Thymus (tissue), 11 donors: Measurements from ENCODE around the gene PTPRT. TPM values are rescaled to one million over a fixed set of nuclear protein-coding genes. Genes with fewer than 3 reads are reported as not detected.
"Not testable (repeated sequence)": the region's sequence is repeated elsewhere in the genome, so short reads cannot be mapped to it uniquely, and the experiment has no call there.

Source experiments
- DNase-seq, 9 donors: peaks; one replicate each; pipeline ENCODE4 v3.0.0-alpha.2; 2013; ENCODE audit warnings: low spot score in 9 of 9, low read depth in 6 of 9, missing footprints in 1 of 9
- H3K27ac ChIP-seq, 2 donors: one replicate each; pipeline ENCODE4 v1.5.1; 2013; ENCODE audit warnings: control low read depth in 1 of 2, low read depth in 1 of 2, low read length in 1 of 2, mild to moderate bottlenecking in 1 of 2, moderate library complexity in 1 of 2
- H3K27me3 ChIP-seq, 2 donors: one replicate each; pipeline ENCODE4 v1.5.1; 2013; ENCODE audit warnings: low read length in 1 of 2; ENCODE audit not compliant: control insufficient read depth in 2 of 2, insufficient read depth in 1 of 2
- H3K36me3 ChIP-seq, 2 donors: one replicate each; pipeline ENCODE4 v1.5.1; 2013; ENCODE audit warnings: low read length in 1 of 2, mild to moderate bottlenecking in 1 of 2, moderate library complexity in 1 of 2; ENCODE audit not compliant: control insufficient read depth in 2 of 2, insufficient read depth in 2 of 2
- H3K4me1 ChIP-seq, 2 donors: one replicate each; pipeline ENCODE4 v1.5.1; 2013; ENCODE audit warnings: low read length in 2 of 2; ENCODE audit not compliant: control insufficient read depth in 2 of 2, insufficient read depth in 2 of 2
- H3K4me3 ChIP-seq, 2 donors: one replicate each; pipeline ENCODE4 v1.5.1; 2013; ENCODE audit warnings: low read length in 2 of 2, control low read depth in 1 of 2, mild to moderate bottlenecking in 1 of 2
- H3K9me3 ChIP-seq, 2 donors: one replicate each; pipeline ENCODE4 v1.5.1; 2013; ENCODE audit warnings: low read length in 1 of 2, mild to moderate bottlenecking in 1 of 2; ENCODE audit not compliant: control insufficient read depth in 2 of 2, insufficient read depth in 1 of 2
- WGBS: extraction: QIAGEN DNeasy Blood & Tissue Kit; methylation state at CpG from one replicate; pipeline ENCODE4 v1.1.7; 2013; 5-methylcytosine and 5-hydroxymethylcytosine counted together
- polyA plus RNA-seq: library from polyadenylated mRNA; stranded (reverse); fragments of 200-250 nt; gene quantifications from one replicate; pipeline ENCODE4 v1.2.3, GENCODE V29; 2013
- total RNA-seq: library from RNA; stranded (reverse); fragments of 120-200 nt; gene quantifications from one replicate; pipeline ENCODE4 v1.2.4, GENCODE V29; 2013
- donor health status: healthy.

The PTPRT gene
- total and polyA plus RNA-seq, 2 donors = 2.4 to 4.5 TPM

DNA sequence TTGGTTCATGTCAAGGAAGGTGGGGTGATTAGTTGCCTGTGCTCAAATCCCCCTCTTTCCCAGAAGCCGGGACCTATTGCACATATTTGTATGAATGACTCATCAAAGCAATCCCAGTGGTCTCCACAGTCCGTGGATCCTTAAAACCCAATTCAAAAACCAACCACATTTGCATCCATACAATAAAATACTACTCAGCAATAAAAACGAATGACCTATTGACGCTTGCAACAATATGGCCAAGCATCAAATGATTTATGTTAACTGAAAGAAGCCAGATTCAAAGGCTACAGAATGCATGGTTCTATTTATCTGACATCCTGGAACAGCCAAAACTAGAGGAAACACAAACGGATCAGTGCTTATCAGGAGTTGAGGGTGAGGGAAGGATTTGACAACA lies 275.4 kb downstream of the PTPRT start:
- Histone ChIP-seq H3K36me3 (no peaks in the 10 kb centered on the region), H3K4me1 (no peaks in the 10 kb centered on the region), H3K27ac (no peak overlapping the region), H3K27me3 (no peaks in the 10 kb centered on the region), H3K9me3 (no peaks in the 10 kb centered on the region), H3K4me3 (no peak overlapping the region)
- 29% methylated on average over 5 of the region's 5 CpGs for WGBS
- DNase-seq = no peak

DNA sequence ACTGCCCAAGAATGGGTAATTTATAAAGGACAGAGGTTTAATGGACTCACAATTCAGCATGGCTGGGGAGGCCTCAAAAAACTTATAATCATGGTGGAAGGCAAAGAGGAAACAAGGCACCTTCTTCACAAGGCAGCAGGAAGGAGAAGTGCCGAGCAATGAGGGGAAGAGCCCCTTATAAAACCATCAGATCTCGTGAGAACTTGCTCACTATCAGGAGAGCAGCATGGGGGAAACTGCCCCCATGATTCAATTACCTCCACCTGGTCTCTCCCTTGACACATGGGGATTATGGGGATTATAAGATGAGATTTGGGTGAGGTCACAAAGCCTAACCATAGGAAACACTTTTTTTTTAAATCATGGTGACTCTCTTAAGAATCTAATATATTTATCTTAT lies 278.9 kb downstream of the PTPRT start:
- not testable (repeated sequence) for H3K27ac ChIP-seq, H3K9me3 ChIP-seq, H3K36me3 ChIP-seq, H3K4me3 ChIP-seq, H3K27me3 ChIP-seq, H3K4me1 ChIP-seq, DNase-seq
- 29% methylated on average over 2 of the region's 2 CpGs for WGBS

DNA sequence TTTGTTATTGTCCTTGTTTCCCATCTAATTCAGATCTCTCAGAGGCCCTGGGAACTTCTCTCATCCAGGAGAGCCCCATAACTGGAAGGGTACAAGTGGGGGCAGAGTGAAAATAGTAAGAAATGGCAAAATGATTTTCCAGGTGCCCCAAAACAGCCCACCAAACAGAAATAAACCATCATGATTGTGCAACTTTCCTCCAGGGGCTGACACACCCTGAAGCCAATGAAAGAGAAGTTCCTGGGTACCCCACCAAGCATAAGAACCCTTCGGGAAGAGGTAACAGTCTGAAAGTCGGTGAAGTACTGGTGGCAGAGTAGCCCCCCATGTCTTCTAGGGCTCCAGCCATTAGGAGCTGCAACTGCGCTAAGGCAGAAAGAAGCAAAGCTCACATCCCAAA lies 282.0 kb downstream of the PTPRT start:
- H3K27me3 ChIP-seq = no peaks in the 10 kb centered on the region
- WGBS = 98% methylated on average over 3 of the region's 3 CpGs

DNA sequence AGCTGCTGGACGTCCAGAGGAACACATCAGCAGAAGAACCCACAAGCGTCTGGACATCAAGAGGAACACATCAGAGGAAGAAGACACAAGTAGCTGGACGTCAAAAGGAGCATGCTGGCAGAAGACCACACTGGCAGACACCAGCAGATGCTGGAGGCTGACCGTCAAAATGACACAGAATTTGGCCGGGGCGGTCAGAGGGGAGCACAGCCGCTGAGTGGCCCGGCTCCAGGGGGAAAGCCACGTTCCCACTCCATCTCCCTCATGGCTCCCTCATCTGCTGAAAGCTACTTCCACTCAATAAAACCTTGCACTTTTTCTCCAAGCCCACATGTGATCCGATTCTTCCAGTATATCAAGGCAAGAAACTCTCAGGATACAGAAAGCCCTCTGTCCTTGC lies 283.6 kb downstream of the PTPRT start:
- no peaks in the 10 kb centered on the region for H3K9me3 ChIP-seq
- no peak overlapping the region for H3K4me3 ChIP-seq
- no peak for DNase-seq
- no peaks in the 10 kb centered on the region for H3K36me3 ChIP-seq
- H3K27ac ChIP-seq = no peak overlapping the region
- no peaks in the 10 kb centered on the region for H3K27me3 ChIP-seq
- WGBS = 89% methylated on average over 10 of the region's 10 CpGs
- no peaks in the 10 kb centered on the region for H3K4me1 ChIP-seq

More for the DNA sequence above, 282.0 kb downstream of the PTPRT start:
- Histone ChIP-seq H3K36me3 (no peaks in the 10 kb centered on the region), H3K9me3 (no peaks in the 10 kb centered on the region), H3K4me1 (no peaks in the 10 kb centered on the region), H3K27ac (no peak overlapping the region), H3K4me3 (no peak overlapping the region)
- no peak for DNase-seq

DNA sequence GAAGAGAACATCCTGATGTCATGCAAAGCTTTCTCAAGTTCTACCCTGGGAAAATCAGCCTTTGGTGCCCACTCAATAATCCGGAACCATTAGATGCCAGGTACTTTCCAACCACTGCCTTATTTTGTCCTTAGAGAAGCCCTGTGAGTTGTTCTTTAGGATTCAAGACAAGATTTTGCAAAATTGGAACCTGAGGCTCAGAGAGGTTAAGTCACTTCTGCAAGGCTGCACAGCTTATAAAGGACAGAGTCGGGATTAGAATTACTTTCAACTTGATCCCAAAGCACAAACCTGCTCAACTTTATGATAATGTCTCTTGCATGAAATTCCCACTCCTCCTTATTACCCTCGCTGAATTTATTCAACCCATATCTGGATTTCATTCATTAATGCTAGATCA lies 287.2 kb downstream of the PTPRT start:
- DNase-seq = no peak
- Histone ChIP-seq H3K27me3 (no peaks in the 10 kb centered on the region), H3K4me1 (no peaks in the 10 kb centered on the region), H3K4me3 (no peak overlapping the region), H3K36me3 (no peaks in the 10 kb centered on the region), H3K9me3 (no peaks in the 10 kb centered on the region), H3K27ac (no peak overlapping the region)
- WGBS = 92% methylated on average over 3 of the region's 3 CpGs

DNA sequence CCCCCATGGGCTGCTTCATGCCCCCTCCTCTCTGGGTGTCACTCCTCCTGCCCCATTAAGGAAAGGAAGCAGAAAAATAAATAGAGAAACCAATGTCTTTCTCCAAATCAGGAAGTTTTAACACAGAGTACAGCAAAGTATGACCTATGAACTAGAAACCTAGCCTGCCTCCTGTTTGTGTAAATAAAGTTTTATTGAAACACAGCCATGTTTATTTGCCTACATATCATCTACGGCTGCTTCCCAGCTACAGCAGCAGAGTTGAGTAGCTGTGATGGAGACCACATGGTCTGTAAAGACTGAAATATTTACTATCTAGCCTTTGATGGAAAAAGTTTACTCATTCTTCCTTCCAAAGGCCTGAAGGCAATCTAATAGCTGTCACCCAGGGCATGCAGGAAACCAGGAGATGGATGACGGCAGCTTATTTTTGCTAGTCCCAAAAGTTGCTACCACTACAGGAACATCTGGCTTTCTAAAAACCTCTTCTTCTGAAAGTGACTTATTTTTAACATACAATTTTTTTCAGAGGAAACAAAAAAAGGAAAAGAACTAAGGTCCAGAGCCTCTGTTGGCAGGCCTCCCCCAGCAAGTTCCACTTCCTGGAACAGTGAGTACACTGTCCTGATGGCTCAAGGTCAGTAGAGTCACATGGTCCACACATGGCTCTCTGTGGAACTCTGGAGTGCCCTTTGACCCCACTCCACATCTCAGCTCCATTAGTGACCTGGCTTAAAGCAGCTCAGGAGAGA lies 287.8 kb downstream of the PTPRT start:
- Histone ChIP-seq H3K27ac (no peak overlapping the region), H3K9me3 (no peaks in the 10 kb centered on the region), H3K27me3 (no peaks in the 10 kb centered on the region), H3K36me3 (no peaks in the 10 kb centered on the region), H3K4me3 (no peak overlapping the region), H3K4me1 (no peaks in the 10 kb centered on the region)
- 79% methylated on average over 2 of the region's 2 CpGs for WGBS
- DNase-seq = no peak

DNA sequence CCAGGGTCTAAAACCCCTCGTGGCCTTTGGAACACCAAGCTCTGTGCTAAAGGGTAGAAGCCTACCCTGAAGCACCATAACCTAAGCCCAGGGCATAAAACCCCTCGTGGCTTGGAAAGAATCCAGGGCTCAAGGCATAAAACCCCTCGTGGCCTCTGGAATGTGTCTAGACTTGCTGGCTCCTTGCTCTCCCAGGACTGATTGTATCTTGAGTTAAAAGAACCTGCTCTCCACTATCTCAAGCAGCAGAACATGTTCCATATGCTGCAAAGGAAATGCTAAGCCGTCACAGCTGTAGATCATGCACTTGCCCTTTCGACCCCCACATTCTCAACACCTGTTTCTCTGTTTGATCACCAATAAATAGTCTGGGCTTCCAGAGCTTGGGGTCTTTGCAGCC lies 288.9 kb downstream of the PTPRT start:
- not testable (repeated sequence) for H3K4me3 ChIP-seq, H3K27me3 ChIP-seq, DNase-seq, H3K36me3 ChIP-seq, H3K27ac ChIP-seq, H3K9me3 ChIP-seq, H3K4me1 ChIP-seq
- WGBS = 33% methylated on average over 5 of the region's 5 CpGs

DNA sequence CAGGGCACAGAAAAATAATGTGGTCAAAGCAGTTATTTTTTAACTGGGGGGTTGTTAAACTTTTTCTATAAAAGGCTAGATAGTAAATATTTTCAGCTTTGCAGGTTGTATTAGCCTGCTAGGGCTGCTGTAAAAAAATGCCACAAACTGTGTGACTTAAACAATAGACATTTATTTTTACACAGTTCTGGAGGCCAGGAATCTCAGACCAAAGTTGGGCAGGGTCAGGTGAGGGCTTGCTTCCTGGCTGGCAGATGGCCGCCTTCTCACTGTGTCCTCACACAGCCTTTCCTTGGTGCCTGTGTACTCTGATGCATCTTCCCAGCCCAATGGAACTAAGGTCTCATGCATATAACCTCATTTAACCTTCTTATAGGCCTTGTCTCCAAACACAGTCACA lies 294.7 kb downstream of the PTPRT start:
- H3K4me3 ChIP-seq = no peak overlapping the region
- no peaks in the 10 kb centered on the region for H3K36me3 ChIP-seq
- H3K9me3 ChIP-seq = no peaks in the 10 kb centered on the region
- WGBS = 89% methylated on average over 1 of the region's 1 CpG
- no peaks in the 10 kb centered on the region for H3K4me1 ChIP-seq
- no peak for DNase-seq
- no peaks in the 10 kb centered on the region for H3K27me3 ChIP-seq
- no peak overlapping the region for H3K27ac ChIP-seq

DNA sequence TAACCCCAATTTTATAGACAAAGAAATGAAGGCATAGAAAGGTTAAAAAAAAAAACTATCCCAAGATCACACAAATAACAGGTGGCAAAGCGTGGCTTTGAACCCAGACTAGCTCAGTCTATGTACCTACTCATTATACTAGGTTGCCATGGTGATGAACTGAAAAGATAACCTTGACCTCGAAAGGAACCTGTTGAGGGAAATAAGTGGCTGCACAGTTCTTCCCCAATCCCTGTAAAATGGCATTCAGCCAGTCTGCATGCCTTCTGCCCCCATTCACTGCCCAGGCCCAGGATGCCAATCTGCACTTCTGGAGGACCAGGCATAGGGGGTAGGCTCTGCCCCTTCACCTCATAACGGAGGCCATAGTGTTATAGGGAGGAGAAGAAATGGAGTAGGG lies 295.2 kb downstream of the PTPRT start:
- Histone ChIP-seq H3K9me3 (no peaks in the 10 kb centered on the region), H3K27me3 (no peaks in the 10 kb centered on the region), H3K36me3 (no peaks in the 10 kb centered on the region), H3K4me3 (no peak overlapping the region), H3K27ac (no peak overlapping the region), H3K4me1 (no peaks in the 10 kb centered on the region)
- no peak for DNase-seq
- WGBS = 84% methylated on average over 3 of the region's 3 CpGs
